IgD-negative memory B cell (primary cell): ENCODE measurements around the gene CAPN11. TPM values are rescaled to one million over a fixed set of nuclear protein-coding genes. Genes with fewer than 3 reads are reported as not detected.

Source experiments
- H3K27ac Mint-ChIP-seq, 3 donors: one replicate each; pipeline ENCODE4 v1.8.0; 2020 to 2022; ENCODE audit warnings: mild to moderate bottlenecking in 3 of 3, mixed read lengths in 3 of 3, moderate library complexity in 1 of 3
- H3K27me3 Mint-ChIP-seq: one replicate; pipeline ENCODE4 v1.8.0; 2021; ENCODE audit warnings: mixed read lengths
- H3K36me3 Mint-ChIP-seq: one replicate; pipeline ENCODE4 v1.8.0; 2020; ENCODE audit warnings: mild to moderate bottlenecking, mixed read lengths
- H3K4me1 Mint-ChIP-seq, 3 donors: one replicate each; pipeline ENCODE4 v1.8.0; 2020 to 2022; ENCODE audit warnings: mixed read lengths in 3 of 3, mild to moderate bottlenecking in 1 of 3
- H3K4me3 Mint-ChIP-seq, 4 donors: one replicate each; pipeline ENCODE4 v1.8.0; 2020 to 2022; ENCODE audit warnings: mild to moderate bottlenecking in 4 of 4, mixed read lengths in 4 of 4, moderate library complexity in 3 of 4
- H3K9me3 Mint-ChIP-seq, 3 donors: one replicate each; pipeline ENCODE4 v1.8.0; 2020 to 2021; ENCODE audit warnings: mixed read lengths in 3 of 3, mild to moderate bottlenecking in 1 of 3
- polyA plus RNA-seq: library from polyadenylated mRNA; unstranded; fragments of 300-500 nt; fragmentation: Illumina TruSeq; gene quantifications from one replicate; pipeline ENCODE4 v1.2.3, GENCODE V29; 2021

The CAPN11 gene
- polyA plus RNA-seq: not detected

DNA sequence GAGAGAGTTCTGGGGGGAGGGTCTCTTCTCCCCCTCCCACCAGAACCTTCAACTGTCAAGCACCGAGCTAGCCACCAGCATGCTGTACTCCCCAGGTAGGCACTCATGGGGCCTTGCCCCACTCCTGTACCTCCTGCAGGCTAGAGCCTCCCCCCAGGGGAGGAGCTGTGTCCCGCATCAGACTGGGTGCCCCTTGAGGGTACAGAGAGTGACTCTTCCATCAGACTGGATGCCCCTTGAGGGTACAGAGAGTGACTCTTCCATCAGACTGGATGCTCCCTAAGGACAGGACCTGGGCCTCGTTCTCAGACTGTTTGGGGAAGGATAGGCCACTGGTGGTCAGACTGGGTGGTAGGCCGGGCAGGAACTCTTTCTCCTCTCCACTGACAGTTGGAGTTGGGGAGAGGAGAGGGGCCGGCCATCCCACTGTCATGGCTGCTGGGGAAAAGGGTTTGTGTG, at the start of gene CAPN11:
TSS of gene CAPN11 (plus strand) at position 51 of the 459 bp plus-strand sequence. CDS start at position 80, 29 bp downstream.
- peaks cover 0 to 2% (median 0%) of the 10 kb centered on the region in 3 donors for H3K4me1 Mint-ChIP-seq
- H3K4me3 Mint-ChIP-seq: no peak within 1 kb of the TSS
- H3K36me3 Mint-ChIP-seq: no peaks in the 10 kb centered on the region
- H3K27me3 Mint-ChIP-seq: peaks cover 8% of the 10 kb centered on the region
- H3K27ac Mint-ChIP-seq: no peak within 1 kb of the TSS
- H3K9me3 Mint-ChIP-seq: no peaks in the 10 kb centered on the region

DNA sequence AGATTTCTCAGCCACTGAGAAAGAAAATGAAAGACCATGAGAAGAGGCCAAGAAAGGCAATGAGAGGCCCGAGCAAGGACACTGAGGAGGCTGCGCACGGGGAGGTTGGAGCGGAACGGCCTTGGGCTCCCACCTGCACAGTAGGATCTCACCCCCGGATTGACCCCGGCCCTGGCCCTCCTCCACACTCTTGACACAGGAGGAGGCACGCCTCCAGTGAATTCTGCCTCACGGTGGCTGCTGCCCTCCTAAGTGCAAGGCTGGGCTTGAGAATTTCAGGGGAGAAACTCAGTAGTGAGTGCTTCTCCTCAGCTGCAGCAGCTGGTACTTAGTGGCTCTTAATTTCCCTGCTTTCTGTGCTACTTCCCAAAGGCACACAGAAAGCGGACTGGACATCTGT, 49.4 kb upstream of the CAPN11 start:
- peaks cover 4 to 10% (median 4%) of the 10 kb centered on the region in 3 donors for H3K4me1 Mint-ChIP-seq
- H3K9me3 Mint-ChIP-seq: no peaks in the 10 kb centered on the region
- H3K4me3 Mint-ChIP-seq: no peak overlapping the region
- no peaks in the 10 kb centered on the region for H3K27me3 Mint-ChIP-seq
- no peaks in the 10 kb centered on the region for H3K36me3 Mint-ChIP-seq
- H3K27ac Mint-ChIP-seq: no peak overlapping the region

DNA sequence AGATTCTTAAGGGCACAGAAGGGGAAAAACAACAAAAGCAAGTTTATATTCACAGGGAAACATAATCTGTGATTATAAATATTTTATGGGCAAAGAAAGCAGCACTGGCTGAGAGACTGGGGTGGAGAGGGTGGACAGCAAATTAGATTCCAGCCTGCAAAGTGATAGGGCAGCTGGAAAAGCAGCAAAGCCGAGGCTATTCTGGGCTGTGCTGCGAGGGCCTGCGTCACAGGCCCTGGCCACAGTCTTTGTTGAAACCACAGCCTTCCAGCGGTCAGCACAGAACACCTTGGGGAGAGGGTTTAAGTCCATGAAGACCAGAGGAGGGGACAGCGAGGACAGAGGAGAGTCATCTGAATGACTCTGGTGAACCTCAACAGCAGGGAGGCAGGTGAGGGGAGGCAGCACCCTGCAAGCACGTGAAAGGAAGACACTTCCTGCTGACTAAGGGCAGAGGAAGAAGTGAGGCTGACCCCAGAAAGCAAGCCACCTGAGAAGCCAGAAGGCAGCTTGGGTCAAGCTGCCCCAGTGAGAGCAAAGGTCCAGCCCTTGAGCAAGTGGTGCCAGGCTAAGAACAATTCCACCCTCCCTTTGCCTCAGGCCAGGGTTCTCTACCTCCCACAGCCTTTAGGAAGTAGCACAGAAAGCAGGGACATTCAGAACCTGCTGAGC, 48.5 kb upstream of the CAPN11 start:
- peak overlapping the region in 1 of 3 donors; percentile 11 for H3K27ac Mint-ChIP-seq
- no peaks in the 10 kb centered on the region for H3K36me3 Mint-ChIP-seq
- peaks cover 4 to 10% (median 4%) of the 10 kb centered on the region in 3 donors for H3K4me1 Mint-ChIP-seq
- no peaks in the 10 kb centered on the region for H3K27me3 Mint-ChIP-seq
- no peak overlapping the region for H3K4me3 Mint-ChIP-seq
- no peaks in the 10 kb centered on the region for H3K9me3 Mint-ChIP-seq

DNA sequence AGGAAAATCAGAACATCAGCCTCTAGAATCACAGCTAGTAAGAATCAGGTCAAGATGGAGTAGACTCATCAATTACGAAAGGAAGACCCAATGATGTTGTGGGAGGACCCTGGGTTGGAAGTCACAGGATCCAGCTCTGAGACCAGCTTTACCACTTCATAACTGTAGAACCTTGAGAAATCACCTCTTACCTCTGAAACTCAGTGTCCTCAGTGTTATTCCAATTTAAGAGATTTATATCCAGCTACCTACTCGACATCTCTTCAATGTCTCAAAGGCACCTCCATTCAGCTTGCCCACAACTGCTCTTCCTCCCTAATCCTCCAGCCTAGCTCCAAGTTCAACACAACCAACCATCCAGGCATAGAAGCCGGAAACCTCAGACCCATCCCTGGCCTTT, 47.7 kb upstream of the CAPN11 start:
- Mint-ChIP-seq H3K27me3 (no peaks in the 10 kb centered on the region), H3K4me1 (peaks cover 3 to 12% (median 4%) of the 10 kb centered on the region in 3 donors), H3K9me3 (no peaks in the 10 kb centered on the region), H3K36me3 (no peaks in the 10 kb centered on the region), H3K4me3 (no peak overlapping the region), H3K27ac (peak overlapping the region in 2 of 3 donors; percentile 33 to 63)

DNA sequence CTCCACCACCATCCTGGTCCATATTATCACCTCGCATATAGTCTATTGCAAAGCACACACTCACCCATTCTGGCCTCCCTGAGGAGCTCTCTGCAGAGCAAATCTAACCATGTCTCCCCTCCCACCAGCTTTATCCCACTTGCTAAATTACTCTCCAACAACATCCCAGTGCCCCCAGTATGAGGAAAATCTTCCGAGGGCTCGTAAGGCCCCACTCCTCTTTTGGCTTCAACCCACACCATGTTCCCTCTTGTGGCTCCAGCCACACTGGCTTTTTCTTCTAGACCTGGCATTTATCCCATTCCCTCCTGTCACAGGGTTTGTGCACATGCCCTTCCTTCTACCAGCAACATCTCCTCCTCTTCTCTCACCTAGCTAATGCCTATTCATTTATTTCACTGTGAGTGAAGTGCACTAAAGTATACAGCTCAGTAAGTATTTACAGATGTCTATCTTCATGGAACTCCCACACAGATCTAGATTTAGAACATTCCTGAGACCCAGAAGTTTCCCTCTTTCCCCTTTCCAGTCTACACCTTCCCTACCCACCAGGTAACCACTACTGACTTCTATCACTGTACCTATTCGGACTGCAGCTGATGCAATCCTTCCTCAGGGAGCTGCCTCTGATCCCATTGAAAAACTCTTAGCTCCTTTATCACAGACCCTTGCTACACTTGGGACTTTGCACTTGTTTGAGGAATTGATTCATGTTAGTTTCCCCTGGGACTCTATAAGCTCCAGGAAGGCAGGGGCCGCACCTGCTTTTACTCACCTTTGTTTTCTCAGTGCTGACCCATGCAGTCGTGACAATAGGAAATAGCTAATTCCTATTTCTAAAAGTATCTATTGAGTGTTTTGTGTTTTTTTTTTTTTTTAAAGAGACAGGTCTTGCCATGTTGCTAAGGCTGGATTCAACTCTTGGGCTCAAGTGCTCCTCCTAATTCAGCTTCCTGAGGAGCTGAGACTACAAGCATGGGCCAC, 46.9 kb upstream of the CAPN11 start:
- Mint-ChIP-seq H3K9me3 (no peaks in the 10 kb centered on the region), H3K27ac (peak overlapping the region in 2 of 3 donors; percentile 33 to 63), H3K4me1 (peaks cover 1 to 12% (median 5%) of the 10 kb centered on the region in 3 donors), H3K4me3 (no peak overlapping the region), H3K36me3 (peaks cover 2% of the 10 kb centered on the region), H3K27me3 (no peaks in the 10 kb centered on the region)

DNA sequence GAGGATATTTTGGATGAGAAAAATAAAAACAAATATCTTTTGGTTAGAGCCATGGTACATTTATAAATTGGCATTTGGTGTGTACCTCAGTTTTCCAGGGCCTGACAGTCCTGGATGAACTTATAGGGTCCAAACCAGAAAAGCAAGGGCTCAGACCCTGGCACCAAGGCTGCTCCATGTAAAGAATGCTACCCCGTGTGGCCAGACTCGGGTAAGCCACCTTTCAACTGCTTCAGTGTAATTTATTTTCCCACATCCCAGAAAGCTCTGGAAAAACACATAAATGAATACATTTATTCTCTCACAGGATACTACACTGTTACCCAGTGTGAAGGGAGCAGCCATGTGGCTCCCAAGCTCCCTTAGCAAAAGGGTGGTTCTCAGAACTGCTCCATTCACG, 45.2 kb upstream of the CAPN11 start:
- Mint-ChIP-seq H3K4me3 (no peak overlapping the region), H3K36me3 (peaks cover 2% of the 10 kb centered on the region), H3K27ac (no peak overlapping the region), H3K27me3 (no peaks in the 10 kb centered on the region), H3K9me3 (no peaks in the 10 kb centered on the region), H3K4me1 (peaks cover 1 to 17% (median 13%) of the 10 kb centered on the region in 3 donors)

DNA sequence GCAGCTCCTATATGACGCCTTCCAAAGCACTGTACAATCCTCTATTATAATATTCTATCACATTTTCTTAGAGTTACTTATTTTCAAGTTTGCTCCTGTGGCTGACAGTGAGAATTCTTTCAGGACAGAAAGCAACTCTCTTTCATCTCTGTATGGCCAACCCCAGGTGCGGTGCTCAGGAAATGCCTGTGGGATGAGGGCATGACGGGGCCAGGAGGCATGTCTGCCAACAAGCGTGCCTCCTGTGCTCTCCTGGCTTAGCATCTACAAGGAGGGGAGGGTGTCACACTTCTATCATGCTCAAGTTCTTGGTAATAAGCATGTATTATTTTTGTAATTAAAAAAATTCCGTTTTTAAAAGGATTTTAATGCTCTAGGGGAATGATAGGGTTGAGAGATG, 42.8 kb upstream of the CAPN11 start:
- no peaks in the 10 kb centered on the region for H3K9me3 Mint-ChIP-seq
- H3K27ac Mint-ChIP-seq: no peak overlapping the region
- peaks cover 2% of the 10 kb centered on the region for H3K36me3 Mint-ChIP-seq
- H3K4me3 Mint-ChIP-seq: no peak overlapping the region
- no peaks in the 10 kb centered on the region for H3K27me3 Mint-ChIP-seq
- peaks cover 10 to 29% (median 24%) of the 10 kb centered on the region in 3 donors for H3K4me1 Mint-ChIP-seq

DNA sequence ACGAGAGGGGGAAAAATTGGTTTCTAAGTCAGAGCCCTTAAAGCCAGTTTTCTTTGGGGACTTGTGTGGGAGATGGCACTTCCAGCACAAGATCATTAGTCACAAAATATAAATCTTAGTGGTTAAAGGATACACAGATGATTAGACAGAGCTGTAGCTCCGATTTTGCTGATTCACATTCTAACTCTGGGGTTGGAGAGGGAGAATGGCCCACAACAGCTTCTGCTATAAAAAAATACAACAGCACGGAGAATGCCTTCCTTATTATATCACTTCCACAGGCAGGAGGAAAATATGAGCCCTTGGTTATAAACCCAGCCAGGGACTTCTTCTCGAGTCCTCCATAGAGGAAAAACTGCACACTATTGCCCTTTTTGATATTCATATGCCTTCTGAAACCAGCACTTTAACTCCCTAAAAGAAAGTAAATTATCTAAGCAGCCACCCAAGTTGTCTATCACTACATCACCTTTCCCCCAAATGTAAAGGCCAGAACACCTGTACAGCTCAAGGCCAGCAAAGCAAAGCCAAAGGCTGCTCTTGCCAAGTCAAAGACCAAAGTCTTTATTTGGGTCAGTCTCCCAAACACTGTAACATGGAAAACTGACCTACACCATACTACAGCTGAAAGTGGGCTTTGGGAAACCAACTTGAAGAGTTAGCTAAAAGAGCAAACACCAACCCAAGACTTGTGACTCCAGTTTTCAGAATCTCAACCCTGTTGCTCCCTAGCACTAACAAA, 41.8 kb upstream of the CAPN11 start:
- Mint-ChIP-seq H3K27me3 (no peaks in the 10 kb centered on the region), H3K27ac (peak overlapping the region; percentile 13 to 54 (median 18)), H3K36me3 (peaks cover 2% of the 10 kb centered on the region), H3K9me3 (no peaks in the 10 kb centered on the region), H3K4me1 (peaks cover 11 to 28% (median 26%) of the 10 kb centered on the region in 3 donors), H3K4me3 (no peak overlapping the region)

DNA sequence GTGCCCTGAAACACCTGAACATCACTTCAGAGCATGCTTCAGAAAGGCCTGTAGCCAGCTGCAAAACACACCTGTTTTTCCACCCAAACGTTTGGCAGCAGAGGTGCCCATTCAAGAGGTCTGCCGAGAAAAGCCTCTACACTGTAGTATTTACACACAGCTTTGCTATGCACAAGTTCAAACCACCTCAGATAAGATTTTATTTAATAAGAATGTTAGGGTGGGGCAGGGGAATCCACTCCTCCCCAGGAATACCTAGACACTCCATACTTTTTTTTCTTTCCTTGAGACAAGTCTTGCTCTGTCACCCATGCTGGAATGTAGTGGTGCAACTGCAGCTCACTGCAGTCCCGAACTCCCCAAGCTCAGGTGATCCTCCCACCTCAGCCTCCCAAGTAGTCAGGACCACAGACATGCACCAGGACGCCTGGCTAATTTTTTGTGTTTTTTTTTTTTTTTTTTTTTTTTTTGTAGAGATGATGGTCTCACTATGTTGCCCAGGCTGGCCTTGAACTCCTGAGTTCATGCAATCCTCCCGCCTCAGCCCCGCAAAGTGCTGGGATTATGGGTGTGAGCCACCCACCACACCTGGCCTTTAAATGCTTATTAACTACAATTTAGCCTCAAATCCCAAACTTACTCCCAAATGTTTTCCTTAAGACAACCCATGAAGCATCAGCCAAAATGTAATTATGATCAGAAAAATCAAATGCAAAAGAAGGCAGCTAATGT, 41.1 kb upstream of the CAPN11 start:
- peaks cover 2% of the 10 kb centered on the region for H3K36me3 Mint-ChIP-seq
- peak overlapping the region in 1 of 3 donors; percentile 16 for H3K27ac Mint-ChIP-seq
- no peaks in the 10 kb centered on the region for H3K9me3 Mint-ChIP-seq
- no peaks in the 10 kb centered on the region for H3K27me3 Mint-ChIP-seq
- H3K4me3 Mint-ChIP-seq: no peak overlapping the region
- peaks cover 13 to 29% (median 26%) of the 10 kb centered on the region in 3 donors for H3K4me1 Mint-ChIP-seq

DNA sequence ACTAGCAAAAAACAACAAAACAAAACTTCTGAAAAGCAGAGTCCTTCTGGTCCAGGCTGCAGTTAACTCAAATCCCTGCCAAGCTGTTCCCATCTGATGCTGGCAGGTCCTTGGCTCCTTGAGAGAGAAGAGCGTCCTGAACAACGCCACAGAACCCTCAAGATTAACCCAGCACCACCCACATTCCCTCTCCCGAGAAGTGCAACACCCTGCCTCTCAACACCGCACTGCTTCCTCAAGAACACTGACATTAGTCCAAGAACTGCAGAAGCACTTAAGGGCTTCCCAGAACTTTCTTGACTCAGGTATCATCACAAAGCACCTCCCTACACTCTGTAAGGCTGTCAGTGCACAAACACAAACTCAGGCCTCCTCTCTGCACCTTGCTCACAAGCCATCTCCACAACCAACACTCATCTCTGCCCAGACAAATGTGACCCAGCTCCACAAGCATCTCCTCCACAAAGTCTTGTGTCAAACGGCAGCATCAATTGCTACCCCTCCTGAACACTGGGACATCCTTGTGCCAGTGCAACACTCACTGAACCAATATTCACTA, 38.8 kb upstream of the CAPN11 start:
- H3K4me3 Mint-ChIP-seq: no peak overlapping the region
- H3K9me3 Mint-ChIP-seq: no peaks in the 10 kb centered on the region
- H3K27me3 Mint-ChIP-seq: no peaks in the 10 kb centered on the region
- peaks cover 33 to 51% (median 46%) of the 10 kb centered on the region in 3 donors for H3K4me1 Mint-ChIP-seq
- H3K27ac Mint-ChIP-seq: peak overlapping the region in 2 of 3 donors; percentile 9 to 64
- H3K36me3 Mint-ChIP-seq: peaks cover 2% of the 10 kb centered on the region

DNA sequence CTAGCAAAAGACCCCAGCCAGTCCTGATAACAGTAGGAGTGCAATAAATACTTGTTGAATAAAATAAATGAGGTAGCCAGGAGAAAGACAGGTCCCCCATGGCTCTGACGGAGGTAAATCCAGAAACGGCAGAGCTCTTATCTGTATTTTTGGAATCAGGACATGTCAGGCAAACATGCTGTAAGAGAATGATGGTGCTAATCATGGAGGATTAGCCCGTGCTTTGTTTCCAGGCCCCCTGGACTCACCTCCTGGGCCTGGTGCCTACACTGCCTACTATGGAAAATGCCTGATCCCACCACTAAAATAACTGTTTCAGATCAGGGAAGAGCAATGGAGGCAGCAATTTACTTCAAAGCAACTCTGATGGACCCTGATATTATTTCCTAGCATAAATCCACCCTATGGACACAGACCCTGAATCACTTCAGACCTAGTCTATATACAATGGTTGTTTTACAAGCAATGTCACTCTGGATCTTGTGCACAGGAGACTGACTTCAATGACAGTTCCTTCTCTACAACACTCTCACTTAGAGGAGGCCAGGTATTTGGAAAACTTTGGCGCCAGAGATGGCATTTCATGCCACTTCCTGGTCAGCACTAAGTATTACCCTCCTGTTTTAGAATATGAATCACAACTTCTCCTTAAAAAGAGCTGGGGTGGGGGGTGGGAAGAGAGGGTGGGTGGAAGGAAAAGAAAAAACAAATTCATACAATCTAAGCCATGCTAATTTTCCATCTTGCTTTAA, 37.8 kb upstream of the CAPN11 start:
- H3K36me3 Mint-ChIP-seq: peaks cover 2% of the 10 kb centered on the region
- peak overlapping the region in 1 of 4 donors; percentile 6 for H3K4me3 Mint-ChIP-seq
- peak overlapping the region in 1 of 3 donors; percentile 11 for H3K27ac Mint-ChIP-seq
- H3K4me1 Mint-ChIP-seq: peaks cover 37 to 57% (median 50%) of the 10 kb centered on the region in 3 donors
- H3K9me3 Mint-ChIP-seq: no peaks in the 10 kb centered on the region
- no peaks in the 10 kb centered on the region for H3K27me3 Mint-ChIP-seq

DNA sequence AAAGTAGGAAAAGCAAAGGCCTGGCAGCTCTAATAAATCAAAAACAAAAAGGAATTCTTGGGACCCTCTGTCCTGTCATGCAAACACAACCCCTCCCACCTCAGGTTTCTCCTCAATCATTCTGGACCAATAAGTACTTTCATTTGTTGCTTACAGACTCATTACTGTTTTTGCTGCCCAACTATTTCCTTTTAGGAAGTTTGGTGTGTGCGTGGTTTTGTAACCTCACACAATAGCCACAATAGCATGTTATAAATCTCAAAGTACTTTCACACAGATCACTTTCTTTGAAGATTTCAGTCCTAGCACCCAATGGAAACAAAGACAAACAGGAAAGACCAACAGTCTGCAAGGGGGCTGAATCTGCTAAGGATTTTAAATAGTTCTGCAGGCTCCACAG, 35.8 kb upstream of the CAPN11 start:
- peaks cover 46 to 61% (median 59%) of the 10 kb centered on the region in 3 donors for H3K4me1 Mint-ChIP-seq
- H3K27ac Mint-ChIP-seq: peak overlapping the region; percentile 1 to 73 (median 73)
- H3K4me3 Mint-ChIP-seq: peak overlapping the region in 2 of 4 donors; percentile 29 to 99
- H3K9me3 Mint-ChIP-seq: no peaks in the 10 kb centered on the region
- H3K27me3 Mint-ChIP-seq: no peaks in the 10 kb centered on the region
- H3K36me3 Mint-ChIP-seq: no peaks in the 10 kb centered on the region

DNA sequence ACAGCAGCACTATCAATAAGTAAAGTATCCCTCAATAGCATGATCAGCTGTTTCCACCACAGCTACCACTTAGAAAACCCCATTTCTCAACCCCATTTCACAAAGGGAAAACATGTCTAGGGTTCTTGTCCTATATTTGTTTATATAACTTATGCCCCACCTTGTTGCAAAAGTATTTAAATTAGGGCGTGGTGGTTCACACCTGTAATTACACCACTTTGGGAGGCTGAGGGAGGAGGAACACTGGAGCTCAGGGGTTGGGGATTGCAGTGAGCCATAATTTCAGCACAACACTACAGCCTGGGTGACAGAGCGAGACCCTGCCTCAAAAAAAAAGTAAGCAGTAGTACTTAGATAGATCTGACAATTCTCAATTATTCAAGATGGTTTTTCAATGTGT, 35.1 kb upstream of the CAPN11 start:
- no peaks in the 10 kb centered on the region for H3K36me3 Mint-ChIP-seq

More for the DNA sequence above, 35.1 kb upstream of the CAPN11 start:
- H3K27me3 Mint-ChIP-seq: no peaks in the 10 kb centered on the region
- peaks cover 46 to 59% (median 54%) of the 10 kb centered on the region in 3 donors for H3K4me1 Mint-ChIP-seq
- H3K27ac Mint-ChIP-seq: peak overlapping the region in 1 of 3 donors; percentile 73
- no peaks in the 10 kb centered on the region for H3K9me3 Mint-ChIP-seq
- H3K4me3 Mint-ChIP-seq: peak overlapping the region in 2 of 4 donors; percentile 39 to 99
